HepG2 (cell line): Measurements from ENCODE around the gene P3H4. TPM values are rescaled to one million over a fixed set of nuclear protein-coding genes. Genes with fewer than 3 reads are reported as not detected.
A peak's percentile ranks its signal among the peaks of the same experiment; 100 is the strongest.

Experiments used
- ATAC-seq: fragments of 200-7000 bp; cut with Tn5 transposase; 3 replicates; pipeline ENCODE4 v1.9.1; 2020; ENCODE audit warnings: mild to moderate bottlenecking, moderate library complexity
- BruUV-seq: library from RNA; stranded (reverse); fragments of 400-500 nt; replicated peaks from 2 replicates; lab custom pipeline; 2021; lab: Mats Ljungman, UMichigan
- CTCF ChIA-PET: fragments of 300-600 bp; formaldehyde crosslinking; extraction: SDS; loops from one replicate; lab custom pipeline; 2021; ENCODE audit warnings: low total read pairs, inconsistent platforms, low intra/inter-chr PET ratio; lab: Yijun Ruan, JAX
- POLR2A ChIA-PET: fragments of 350-600 bp; sonication (Branson Sonifier 250); formaldehyde crosslinking; loops from one replicate; lab custom pipeline; 2020; ENCODE audit warnings: antibody characterized with exemption, inconsistent platforms; lab: Yijun Ruan, JAX
- DNase-seq: peaks from one replicate; pipeline ENCODE4 v3.0.0-alpha.2; 2015; ENCODE audit warnings: low spot score
- FAIRE-seq: peaks from 3 replicates; lab custom pipeline; 2011; peaks lifted over from hg19 to GRCh38; lab: Jason Lieb, UNC
- H2AFZ ChIP-seq: one replicate; pipeline ENCODE4 v1.6.1; 2011; ENCODE audit warnings: low read length, inconsistent platforms
- H3K27ac ChIP-seq: fragments of 300-600 bp; 3 replicates; pipeline ENCODE4 v1.8.0; 2011; ENCODE audit warnings: mixed run types, mild to moderate bottlenecking, mixed read lengths, low read length, inconsistent platforms; ENCODE audit not compliant: insufficient read depth; ENCODE audit errors: extremely low read length
- H3K27me3 ChIP-seq, 2 experiments: fragments of 200-600 bp in 1 of 2; 2 replicates in 1 of 2; 3 replicates in 1 of 2; pipeline versions ENCODE4 v1.6.0 to v1.8.0; 2011; ENCODE audit warnings: low read length in 2 of 2, mild to moderate bottlenecking in 2 of 2, moderate library complexity in 2 of 2, inconsistent platforms in 1 of 2; ENCODE audit not compliant: insufficient read depth in 2 of 2, control insufficient read depth in 1 of 2
- H3K36me3 ChIP-seq, 2 experiments: fragments of 200-600 bp in 1 of 2; replicated peaks in 1 of 2; 2 replicates in 1 of 2; 3 replicates in 1 of 2; pipeline versions ENCODE4 v1.5.1 to v1.8.0; 2011; ENCODE audit warnings: low read length in 2 of 2, inconsistent platforms in 1 of 2; ENCODE audit not compliant: insufficient read depth in 2 of 2, control insufficient read depth in 1 of 2
- H3K4me1 ChIP-seq: 2 replicates; pipeline ENCODE4 v1.5.1; 2012; ENCODE audit warnings: low read length, inconsistent platforms; ENCODE audit not compliant: insufficient read depth
- H3K4me2 ChIP-seq: 2 replicates; pipeline ENCODE4 v1.6.0; 2011; ENCODE audit warnings: low read depth, low read length, inconsistent platforms
- H3K4me3 ChIP-seq, 3 experiments: fragments of 200-600 bp in 1 of 3; sonication (generic), shearing (Covaris generic) in 1 of 3; replicated peaks in 1 of 3; 2 replicates each; pipeline ENCODE4 v1.5.1; 2011 to 2016; ENCODE audit warnings: low read length in 3 of 3, inconsistent platforms in 2 of 3, low read depth in 2 of 3, mild to moderate bottlenecking in 2 of 3, control low read depth in 1 of 3, mixed read lengths in 1 of 3; ENCODE audit not compliant: insufficient read depth in 1 of 3
- H3K79me2 ChIP-seq: one replicate; pipeline ENCODE4 v1.6.1; 2011; ENCODE audit warnings: low read length, inconsistent platforms; ENCODE audit not compliant: insufficient read depth
- H3K9ac ChIP-seq: 2 replicates; pipeline ENCODE4 v1.6.0; 2011; ENCODE audit warnings: mild to moderate bottlenecking, low read depth, low read length, inconsistent platforms; ENCODE audit not compliant: insufficient read depth
- H3K9me3 ChIP-seq: 2 replicates; pipeline ENCODE4 v1.5.1; 2012; ENCODE audit warnings: mild to moderate bottlenecking, low read length
- H4K20me1 ChIP-seq: 2 replicates; pipeline ENCODE4 v1.6.0; 2011; ENCODE audit warnings: inconsistent platforms, mild to moderate bottlenecking, low read length, moderate library complexity; ENCODE audit not compliant: insufficient read depth
- AGO2 ChIP-seq: fragments of 200-400 bp; formaldehyde crosslinking; optimal IDR thresholded peaks from 2 replicates; pipeline ENCODE3; 2017; ENCODE audit warnings: mild to moderate bottlenecking, low read depth, low read length, moderate library complexity
- AKAP8 ChIP-seq: sonication (generic); formaldehyde crosslinking; IDR thresholded peaks from 2 replicates; pipeline ENCODE4 v1.5.1; 2020; ENCODE audit warnings: mild to moderate bottlenecking, missing genetic modification reagents
- CEBPZ ChIP-seq: IDR thresholded peaks from 2 replicates; pipeline ENCODE4 v1.6.1; 2012; ENCODE audit warnings: low read length, improper control_type of control experiment
- EP300 ChIP-seq, 3 experiments: sonication (generic) in 1 of 3; formaldehyde crosslinking in 1 of 3; IDR thresholded peaks; 2 replicates each; pipeline versions ENCODE4 v1.5.1 to v1.6.1; 2011 to 2020; ENCODE audit warnings: low read depth in 2 of 3, low read length in 2 of 3, borderline replicate concordance in 1 of 3, improper control_type of control experiment in 1 of 3, mild to moderate bottlenecking in 1 of 3, missing genetic modification reagents in 1 of 3, moderate library complexity in 1 of 3
- NFKB2 ChIP-seq: sonication (generic); formaldehyde crosslinking; IDR thresholded peaks from 2 replicates; pipeline ENCODE4 v1.4.0; 2020; ENCODE audit warnings: missing genetic modification reagents, borderline replicate concordance
- PHF8 ChIP-seq: sonication (generic); formaldehyde crosslinking; IDR thresholded peaks from 2 replicates; pipeline ENCODE4 v1.5.0; 2020; ENCODE audit warnings: missing genetic modification reagents
- POLR2AphosphoS5 ChIP-seq: IDR thresholded peaks from 2 replicates; pipeline ENCODE4 v1.6.1; 2012; ENCODE audit warnings: low read depth, low read length
- POLR2G ChIP-seq: fragments of 200-400 bp; formaldehyde crosslinking; IDR thresholded peaks from 2 replicates; pipeline ENCODE4 v1.6.1; 2018; ENCODE audit warnings: mild to moderate bottlenecking, low read depth, low read length, moderate library complexity
- TAF1 ChIP-seq: sonication (generic); formaldehyde crosslinking; IDR thresholded peaks from 2 replicates; pipeline ENCODE4 v1.4.0; 2020; ENCODE audit warnings: missing genetic modification reagents
- ZC3H13 ChIP-seq: sonication (generic); formaldehyde crosslinking; IDR thresholded peaks from 2 replicates; pipeline ENCODE4 v1.8.1; 2023; ENCODE audit warnings: mild to moderate bottlenecking, missing genetic modification reagents, moderate library complexity
- ZFP91 ChIP-seq: sonication (generic); formaldehyde crosslinking; IDR thresholded peaks from 2 replicates; pipeline ENCODE4 v1.9.0; 2022; ENCODE audit warnings: missing genetic modification reagents, mild to moderate bottlenecking, borderline replicate concordance
- ZNF549 ChIP-seq: sonication (generic); formaldehyde crosslinking; IDR thresholded peaks from 2 replicates; pipeline ENCODE4 v1.5.0; 2020; ENCODE audit warnings: missing genetic modification reagents
- WGBS: methylation state at CpG from one replicate; pipeline ENCODE4 v1.1.6; 2017; ENCODE audit warnings: low lambda C conversion rate; 5-methylcytosine and 5-hydroxymethylcytosine counted together
- in situ Hi-C: cut with HindIII; loops from 2 replicates; pipeline ENCODE4 v1.10.0; 2017; ENCODE audit warnings: low pct_unique_long_range_greater_than_20kb; ENCODE audit not compliant: extremely low pct_ligation_motif_present
- intact Hi-C: fragments of 100-400 bp; cut with micrococcal nuclease; formaldehyde crosslinking; loops from one replicate; pipeline ENCODE4 v1.10.0; 2022; ENCODE audit not compliant: unreplicated experiment
- polyA plus RNA-seq, 8 experiments: library from polyadenylated mRNA; depleted of rRNA in 3 of 8; stranded (reverse) in 7 of 8; unstranded in 1 of 8; fragments of >200 nt; fragmentation: Illumina TruSeq in 4 of 8; extraction: Trizol in 4 of 8; gene quantifications; 2 replicates each; pipeline versions ENCODE4 v1.2.1 to v1.2.3, GENCODE V29; 2011 to 2016; ENCODE audit warnings: low read depth in 4 of 8, missing spikeins in 1 of 8, mixed read lengths in 1 of 8; ENCODE audit not compliant: insufficient read depth in 1 of 8
- total RNA-seq, 5 experiments: library from RNA; depleted of rRNA; stranded (reverse); fragments of >200 nt; fragmentation: Illumina TruSeq; extraction: Trizol; gene quantifications; 2 replicates each; pipeline ENCODE4 v1.2.3, GENCODE V29; 2016; ENCODE audit warnings: low read depth in 1 of 5

The P3H4 gene
- total and polyA plus RNA-seq, 2 of the 13 experiments (the other 11 are each of a cell fraction or from before 2014, with no cell fraction given), result 37.1 to 50.6 TPM

- Histone ChIP-seq H2AFZ (no peak overlapping the region), H3K9me3 (no peaks in the 10 kb centered on the region), H3K27ac (no peak overlapping the region), H3K4me3 (no peak overlapping the region), H3K27me3 (no peaks in the 10 kb centered on the region), H4K20me1 (no peaks in the 10 kb centered on the region), H3K79me2 (peaks cover 16% of the 10 kb centered on the region), H3K4me1 (peaks cover 36% of the 10 kb centered on the region), H3K36me3 (peaks cover 8% of the 10 kb centered on the region in 2 experiments; a peak in 2 of 5 replicates), H3K9ac (no peak overlapping the region)
- ATAC-seq, result no peak
- ChIA-PET POLR2A (interaction anchor here (0.7 to 1.1 kb wide), 2 partner anchors 21 to 29 kb away, joined by 3 read pairs; partner anchors contain the start of gene JUP), CTCF (no interaction called here)
- in situ Hi-C loops (no loop called here), intact Hi-C loops (no loop called here)
- no TSS peak for BruUV-seq
- DNase-seq, result no peak
- 93% methylated on average over 8 of the region's 8 CpGs for WGBS
- no peak for TF ChIP-seq TAF1 (CRISPR knock-in tag)
- TF ChIP-seq POLR2AphosphoS5, result peak; percentile 43
- TF ChIP-seq ZNF549 (CRISPR knock-in tag), result no peak
- 0 out of 2 replicates have a peak, but pooled peaks have one; percentile 0 for TF ChIP-seq ZFP91
- peak; percentile 53; the same call in 1 of the 2 replicates for TF ChIP-seq ZC3H13 (CRISPR knock-in tag)
- 0 out of 2 replicates have a peak, but pooled peaks have one; percentile 34 for TF ChIP-seq NFKB2 (CRISPR knock-in tag)
- peak; percentile 50 for TF ChIP-seq AGO2
- TF ChIP-seq PHF8 (CRISPR knock-in tag), result 0 out of 2 replicates have a peak, but pooled peaks have one; percentile 17
- TF ChIP-seq CEBPZ, result no peak
- peak; percentile 46; the same call in 1 of the 2 replicates for TF ChIP-seq AKAP8 (CRISPR knock-in tag)
- no peak for TF ChIP-seq EP300 (IDR thresholded peaks at IDR 0.05; ENCODE audit: low read depth in 2 of 2, low read length in 2 of 2)
- 0 out of 2 replicates have a peak, but pooled peaks have one; percentile 14 for TF ChIP-seq EP300 (CRISPR knock-in tag; IDR thresholded peaks at IDR 0.05; ENCODE audit: borderline replicate concordance)
- peak; percentile 44; the same call in 1 of the 2 replicates for TF ChIP-seq POLR2G
- TF ChIP-seq, all 625 proteins: peak for 9
- no peak for FAIRE-seq
- no peak overlapping the region for H3K4me2 ChIP-seq
Measured at GRCh38 chr17:41806685-41807445, 4.9 kb downstream of the P3H4 start.
